A549 (cell line): ENCODE results near the gene FBXW9. TPM values are rescaled to one million over a fixed set of nuclear protein-coding genes. Genes with fewer than 3 reads are reported as not detected.

ENCODE experiments used
- ATAC-seq, 2 experiments: fragments of 200-7000 bp in 1 of 2; fragments of >200 bp in 1 of 2; cut with Nextera tagmentation in 1 of 2; cut with Tn5 transposase in 1 of 2; 3 replicates each; pipeline versions ENCODE4 v1.8.0 to v1.9.1; 2018 to 2020; ENCODE audit warnings: mild to moderate bottlenecking in 1 of 2, moderate library complexity in 1 of 2
- CTCF ChIA-PET: fragments of 300-600 bp; sonication (Branson Sonifier 250); formaldehyde crosslinking; extraction: SDS; loops from one replicate; lab custom pipeline; 2021; ENCODE audit warnings: antibody characterized with exemption, inconsistent platforms; lab: Yijun Ruan, JAX
- POLR2A ChIA-PET: fragments of 350-600 bp; formaldehyde crosslinking; extraction: SDS; loops from one replicate; lab custom pipeline; 2021; ENCODE audit warnings: antibody characterized with exemption, inconsistent platforms; lab: Yijun Ruan, JAX
- DNase-seq, 2 experiments: peaks; one replicate each; pipeline versions ENCODE4 v3.0.0 to v3.0.0-alpha.2; 2011 to 2016; ENCODE audit warnings: low read depth in 1 of 2, low spot score in 1 of 2
- FAIRE-seq: peaks from 2 replicates; lab custom pipeline; 2011; peaks lifted over from hg19 to GRCh38; lab: Jason Lieb, UNC
- H3K27ac ChIP-seq, 2 experiments: fragments of >200 bp; sonication (Bioruptor Twin); formaldehyde crosslinking; 3 replicates each; pipeline ENCODE4 v1.5.1; 2016 to 2017
- H3K4me1 ChIP-seq: fragments of >200 bp; sonication (Bioruptor Twin); formaldehyde crosslinking; 3 replicates; pipeline ENCODE4 v1.6.1; 2016
- H3K4me2 ChIP-seq: fragments of >200 bp; sonication (Bioruptor Twin); formaldehyde crosslinking; 3 replicates; pipeline ENCODE4 v1.6.1; 2016
- H3K4me3 ChIP-seq: fragments of >200 bp; sonication (Bioruptor Twin); formaldehyde crosslinking; 3 replicates; pipeline ENCODE4 v1.5.1; 2016
- H3K9me3 ChIP-seq: fragments of >200 bp; sonication (Bioruptor Twin); formaldehyde crosslinking; 3 replicates; pipeline ENCODE4 v1.6.1; 2016
- BHLHE40 ChIP-seq: IDR thresholded peaks from 2 replicates; pipeline ENCODE4 v1.6.1; 2012; ENCODE audit warnings: low read depth, low read length, inconsistent platforms
- CBX2 ChIP-seq: fragments of 200-600 bp; sonication (generic); IDR thresholded peaks from 2 replicates; pipeline ENCODE4 v1.6.1; 2016; ENCODE audit warnings: low read depth, mild to moderate bottlenecking, borderline replicate concordance
- CBX8 ChIP-seq: fragments of 200-600 bp; sonication (generic); IDR thresholded peaks from 2 replicates; pipeline ENCODE4 v1.6.1; 2016
- CHD4 ChIP-seq: fragments of 200-600 bp; sonication (generic); IDR thresholded peaks from 2 replicates; pipeline ENCODE4 v1.6.1; 2016; ENCODE audit warnings: antibody characterized with exemption, mild to moderate bottlenecking, borderline replicate concordance
- EHF ChIP-seq: fragments of 250-450 bp; sonication (Bioruptor Pico); IDR thresholded peaks from 2 replicates; pipeline ENCODE4 v1.5.0; 2020; ENCODE audit warnings: mild to moderate bottlenecking
- EHMT2 ChIP-seq: fragments of 200-600 bp; sonication (generic); IDR thresholded peaks from 2 replicates; pipeline ENCODE4 v1.6.1; 2016; ENCODE audit warnings: antibody characterized with exemption, low read depth, mild to moderate bottlenecking, moderate library complexity
- ESRRA ChIP-seq: fragments of 150-350 bp; IDR thresholded peaks from 2 replicates; pipeline ENCODE4 v1.6.1; 2014; ENCODE audit warnings: mild to moderate bottlenecking, low read length, borderline replicate concordance
- FOSB ChIP-seq: fragments of 250-450 bp; sonication (Bioruptor Pico); IDR thresholded peaks from 2 replicates; pipeline ENCODE4 v1.5.0; 2020; ENCODE audit warnings: mild to moderate bottlenecking, moderate library complexity
- HDAC2 ChIP-seq: fragments of 200-600 bp; sonication (generic); IDR thresholded peaks from 2 replicates; pipeline ENCODE4 v1.6.1; 2016
- HEYL ChIP-seq: fragments of 250-450 bp; sonication (Bioruptor Pico); IDR thresholded peaks from 2 replicates; pipeline ENCODE4 v1.8.0; 2021; ENCODE audit warnings: mild to moderate bottlenecking, moderate library complexity
- HOXB5 ChIP-seq: fragments of 250-450 bp; sonication (Bioruptor Pico); IDR thresholded peaks from 2 replicates; pipeline ENCODE4 v1.5.0; 2020; ENCODE audit warnings: mild to moderate bottlenecking, moderate library complexity
- KDM1A ChIP-seq: fragments of 200-600 bp; sonication (generic); IDR thresholded peaks from 2 replicates; pipeline ENCODE4 v1.6.1; 2016; ENCODE audit warnings: low read depth, mild to moderate bottlenecking
- KDM5A ChIP-seq: fragments of 200-600 bp; sonication (generic); IDR thresholded peaks from 2 replicates; pipeline ENCODE4 v1.6.1; 2016; ENCODE audit warnings: antibody characterized with exemption, mild to moderate bottlenecking
- MAX ChIP-seq: IDR thresholded peaks from 2 replicates; pipeline ENCODE4 v1.6.1; 2012
- MAZ ChIP-seq: fragments of 150-350 bp; IDR thresholded peaks from 2 replicates; pipeline ENCODE4 v1.6.1; 2014; ENCODE audit warnings: antibody characterized with exemption, low read depth, low read length, borderline replicate concordance
- MYC ChIP-seq: IDR thresholded peaks from 2 replicates; pipeline ENCODE4 v1.6.1; 2012; ENCODE audit warnings: mild to moderate bottlenecking, inconsistent platforms, low read length, improper control_type of control experiment, borderline replicate concordance
- NPAS2 ChIP-seq: fragments of 250-450 bp; sonication (Bioruptor Pico); IDR thresholded peaks from 2 replicates; pipeline ENCODE4 v1.8.0; 2022; ENCODE audit warnings: mild to moderate bottlenecking, moderate library complexity, borderline replicate concordance
- NR3C1 ChIP-seq: fragments of >200 bp; sonication (Bioruptor Twin); formaldehyde crosslinking; IDR thresholded peaks from 3 replicates; pipeline ENCODE4 v1.6.1; 2017
- POLR2A ChIP-seq: IDR thresholded peaks from 2 replicates; pipeline ENCODE4 v1.6.1; 2012; ENCODE audit warnings: mild to moderate bottlenecking, low read length
- POLR2AphosphoS2 ChIP-seq: conservative IDR thresholded peaks from 2 replicates; pipeline ENCODE4 v1.6.1; 2012; ENCODE audit warnings: low read length, improper control_type of control experiment, inconsistent platforms
- RAD21 ChIP-seq, 2 experiments: fragments of >200 bp in 1 of 2; sonication (Bioruptor Twin) in 1 of 2; formaldehyde crosslinking in 1 of 2; IDR thresholded peaks in 1 of 2; conservative IDR thresholded peaks in 1 of 2; 2 replicates in 1 of 2; 3 replicates in 1 of 2; pipeline ENCODE4 v1.6.1; 2012 to 2018; ENCODE audit warnings: inconsistent platforms in 1 of 2
- RARB ChIP-seq: fragments of 250-450 bp; sonication (Bioruptor Pico); IDR thresholded peaks from 2 replicates; pipeline ENCODE4 v1.8.0; 2021; ENCODE audit warnings: mild to moderate bottlenecking, moderate library complexity
- RCOR1 ChIP-seq: fragments of 150-350 bp; IDR thresholded peaks from 2 replicates; pipeline ENCODE4 v1.6.1; 2014; ENCODE audit warnings: antibody characterized with exemption, low read length, low read depth
- REST ChIP-seq: fragments of 200-600 bp; sonication (generic); IDR thresholded peaks from 2 replicates; pipeline ENCODE4 v1.6.1; 2016; ENCODE audit warnings: antibody characterized with exemption, mild to moderate bottlenecking, moderate library complexity
- SMC3 ChIP-seq: fragments of >200 bp; sonication (Bioruptor Twin); formaldehyde crosslinking; IDR thresholded peaks from 3 replicates; pipeline ENCODE4 v1.6.1; 2018; ENCODE audit warnings: inconsistent platforms
- SREBF2 ChIP-seq: fragments of 450-650 bp; IDR thresholded peaks from 2 replicates; pipeline ENCODE4 v1.6.1; 2014; ENCODE audit warnings: mild to moderate bottlenecking, moderate library complexity
- TP53 ChIP-seq: fragments of 250-450 bp; sonication (Bioruptor Pico); IDR thresholded peaks from 2 replicates; pipeline ENCODE4 v1.5.0; 2021; ENCODE audit warnings: mild to moderate bottlenecking, moderate library complexity
- ZSCAN20 ChIP-seq: fragments of 250-450 bp; sonication (Bioruptor Pico); IDR thresholded peaks from 2 replicates; pipeline ENCODE4 v1.8.0; 2022; ENCODE audit warnings: mild to moderate bottlenecking, moderate library complexity
- WGBS: methylation state at CpG from one replicate; pipeline ENCODE4 v1.1.6; 2017; ENCODE audit errors: missing lambda C conversion rate; 5-methylcytosine and 5-hydroxymethylcytosine counted together
- polyA plus RNA-seq, 4 experiments: library from polyadenylated mRNA; depleted of rRNA in 3 of 4; stranded (reverse); fragments of >200 nt; fragmentation: RNase III in 1 of 4; extraction: RNeasy Plus Mini Kit Qiagen cat#74134 plus additional on column Dnase treatment in 1 of 4; gene quantifications; 2 replicates in 3 of 4; 3 replicates in 1 of 4; pipeline ENCODE4 v1.2.3, GENCODE V29; 2011 to 2017
- TF ChIP-seq, protein P1 (sequence below): fragments of >200 bp; sonication (Bioruptor Twin); formaldehyde crosslinking; IDR thresholded peaks from 3 replicates; pipeline ENCODE4 v1.6.1; 2016
- TF ChIP-seq, protein P2 (sequence below): fragments of 150-350 bp; IDR thresholded peaks from 2 replicates; pipeline ENCODE4 v1.6.1; 2014; ENCODE audit warnings: low read depth, mild to moderate bottlenecking, low read length

Gene FBXW9
- polyA plus RNA-seq, 2 of the 4 experiments (the other 2 are of a cell fraction) = 5.7 to 8.0 TPM

DNA sequence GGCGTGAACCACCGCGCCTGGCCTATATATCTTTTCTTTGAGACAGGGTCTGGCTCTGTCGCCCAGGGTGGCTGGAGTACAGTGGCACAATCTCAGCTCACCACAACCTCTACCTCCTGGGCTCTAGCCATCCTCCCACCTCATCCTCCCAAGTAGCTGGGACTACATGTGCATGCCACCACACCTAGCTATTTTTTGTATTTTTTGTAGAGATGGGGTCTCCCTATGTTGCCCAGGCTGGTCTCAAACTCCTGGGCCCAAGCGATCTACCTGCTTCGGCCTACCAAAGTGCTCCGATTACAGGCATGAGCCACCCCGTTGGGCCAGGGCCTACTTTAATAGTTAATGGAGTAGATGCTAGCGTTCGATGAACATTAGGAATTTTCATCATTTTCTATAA, 23.9 kb upstream of the FBXW9 start:
- DNase-seq (no peak), FAIRE-seq (no peak), ATAC-seq (no peak)
- ChIA-PET POLR2A (no interaction called here), CTCF (interaction anchor here (1.1 to 2.6 kb wide), 3 partner anchors 25 to 46 kb away, joined by 3 to 8 read pairs (median 5); no protein-coding TSS in a partner anchor)
- peaks cover 10% of the 10 kb centered on the region; the same call in 1 of the 3 replicates for H3K4me1 ChIP-seq
- TF ChIP-seq POLR2AphosphoS2 (no peak), RCOR1 (no peak), MAZ (no peak), CBX8 (no peak), REST (no peak), FOSB (CRISPR knock-in tag) (no peak)
- H3K4me3 ChIP-seq = no peak overlapping the region
- no peak overlapping the region for H3K4me2 ChIP-seq
- WGBS = 96% methylated on average over 10 of the region's 10 CpGs
- H3K9me3 ChIP-seq = no peaks in the 10 kb centered on the region
- no peak overlapping the region for H3K27ac ChIP-seq

GRCh38 chr19:12715929-12716328, 19.5 kb upstream of the FBXW9 start:
- POLR2A ChIA-PET = no interaction called here
- Histone ChIP-seq H3K27ac (no peak overlapping the region), H3K4me1 (peaks cover 5% of the 10 kb centered on the region; the same call in 1 of the 3 replicates), H3K4me3 (no peak overlapping the region), H3K4me2 (no peak overlapping the region), H3K9me3 (no peaks in the 10 kb centered on the region)
- DNase-seq (no peak), FAIRE-seq (no peak), ATAC-seq (no peak)
- TF ChIP-seq, protein P1, sequence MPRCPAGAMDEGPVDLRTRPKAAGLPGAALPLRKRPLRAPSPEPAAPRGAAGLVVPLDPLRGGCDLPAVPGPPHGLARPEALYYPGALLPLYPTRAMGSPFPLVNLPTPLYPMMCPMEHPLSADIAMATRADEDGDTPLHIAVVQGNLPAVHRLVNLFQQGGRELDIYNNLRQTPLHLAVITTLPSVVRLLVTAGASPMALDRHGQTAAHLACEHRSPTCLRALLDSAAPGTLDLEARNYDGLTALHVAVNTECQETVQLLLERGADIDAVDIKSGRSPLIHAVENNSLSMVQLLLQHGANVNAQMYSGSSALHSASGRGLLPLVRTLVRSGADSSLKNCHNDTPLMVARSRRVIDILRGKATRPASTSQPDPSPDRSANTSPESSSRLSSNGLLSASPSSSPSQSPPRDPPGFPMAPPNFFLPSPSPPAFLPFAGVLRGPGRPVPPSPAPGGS = no peak
- no peak for TF ChIP-seq HEYL
- no peak for TF ChIP-seq MAX
- no peak for TF ChIP-seq RARB (CRISPR knock-in tag)
- no peak for TF ChIP-seq POLR2A
- TF ChIP-seq, protein P2, sequence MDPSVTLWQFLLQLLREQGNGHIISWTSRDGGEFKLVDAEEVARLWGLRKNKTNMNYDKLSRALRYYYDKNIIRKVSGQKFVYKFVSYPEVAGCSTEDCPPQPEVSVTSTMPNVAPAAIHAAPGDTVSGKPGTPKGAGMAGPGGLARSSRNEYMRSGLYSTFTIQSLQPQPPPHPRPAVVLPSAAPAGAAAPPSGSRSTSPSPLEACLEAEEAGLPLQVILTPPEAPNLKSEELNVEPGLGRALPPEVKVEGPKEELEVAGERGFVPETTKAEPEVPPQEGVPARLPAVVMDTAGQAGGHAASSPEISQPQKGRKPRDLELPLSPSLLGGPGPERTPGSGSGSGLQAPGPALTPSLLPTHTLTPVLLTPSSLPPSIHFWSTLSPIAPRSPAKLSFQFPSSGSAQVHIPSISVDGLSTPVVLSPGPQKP = no peak
- no peak for TF ChIP-seq BHLHE40
- TF ChIP-seq FOSB (CRISPR knock-in tag) = no peak
- TF ChIP-seq NR3C1 = no peak
- no peak for TF ChIP-seq HDAC2
- WGBS = 82% methylated on average over 3 of the region's 3 CpGs
- CTCF ChIA-PET = interaction anchor here (1.1 to 7.4 kb wide), 6 partner anchors 21 to 132 kb away, joined by 3 to 46 read pairs (median 4); no protein-coding TSS in a partner anchor

DNA sequence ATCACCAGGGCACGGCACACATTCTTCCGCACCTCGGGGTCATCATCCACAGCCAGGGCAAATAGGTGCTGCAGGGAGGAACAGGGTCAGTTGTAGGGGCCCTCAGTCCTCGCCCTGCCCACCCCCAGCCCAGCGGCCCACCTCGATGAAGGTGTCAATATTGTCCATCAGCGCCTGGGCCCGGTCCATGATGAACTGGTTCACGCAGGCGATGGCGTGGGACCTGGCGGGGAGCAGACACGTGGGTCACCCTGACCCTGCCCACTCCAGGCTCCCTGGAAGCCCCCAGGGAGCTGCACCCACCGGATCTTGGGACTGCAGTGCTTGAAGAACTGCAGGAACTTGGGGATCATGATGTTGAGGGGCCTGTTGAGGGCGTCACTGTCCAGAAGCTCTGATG, 18.7 kb upstream of the FBXW9 start:
- Histone ChIP-seq H3K4me3 (no peak overlapping the region), H3K27ac (no peak overlapping the region), H3K9me3 (no peaks in the 10 kb centered on the region), H3K4me1 (no peaks in the 10 kb centered on the region), H3K4me2 (no peak overlapping the region)
- 100% methylated on average over 5 of the region's 15 CpGs for WGBS
- ChIA-PET POLR2A (no interaction called here), CTCF (interaction anchor here (1.2 to 7.4 kb wide), 4 partner anchors 42 to 133 kb away, joined by 3 to 46 read pairs (median 12); no protein-coding TSS in a partner anchor)
- FAIRE-seq = no peak
- ATAC-seq = no peak
- DNase-seq = no peak
- no peak for TF ChIP-seq RAD21 (conservative IDR thresholded peaks at IDR 0.05 in 1 of 2, IDR thresholded peaks at IDR 0.05 in 1 of 2)
- TF ChIP-seq HOXB5 (CRISPR knock-in tag) = no peak
- TF ChIP-seq EHMT2 = no peak
- TF ChIP-seq CBX2 = no peak
- no peak for TF ChIP-seq ZSCAN20
- no peak for TF ChIP-seq CHD4
- no peak for TF ChIP-seq TP53
- no peak for TF ChIP-seq SREBF2
- no peak for TF ChIP-seq CBX8
- TF ChIP-seq SMC3 = no peak
- TF ChIP-seq MYC = no peak
- TF ChIP-seq EHF (CRISPR knock-in tag) = no peak
- no peak for TF ChIP-seq KDM5A
- TF ChIP-seq KDM1A = no peak
- TF ChIP-seq ESRRA = no peak
- TF ChIP-seq NPAS2 (CRISPR knock-in tag) = no peak
- no peak for TF ChIP-seq RCOR1
